WTC11 (cell line): ENCODE data around the gene SPATA22. TPM values are rescaled to one million over a fixed set of nuclear protein-coding genes. Genes with fewer than 3 reads are reported as not detected.

Source experiments
- ATAC-seq: fragments of 200-7000 bp; cut with Tn5 transposase; 2 replicates; pipeline ENCODE4 v1.10.0; 2021; ENCODE audit warnings: mild to moderate bottlenecking, moderate library complexity
- CTCF ChIA-PET: fragments of 300-600 bp; sonication (Branson Sonifier 250); formaldehyde crosslinking; loops from one replicate; lab custom pipeline; 2021; ENCODE audit warnings: antibody characterized with exemption; lab: Charles Lee
- POLR2A ChIA-PET: fragments of 350-600 bp; sonication (Branson Sonifier 250); formaldehyde crosslinking; loops from one replicate; lab custom pipeline; 2021; ENCODE audit warnings: antibody characterized with exemption; lab: Charles Lee
- DNase-seq: peaks from one replicate; pipeline ENCODE4 v3.0.0; 2021; ENCODE audit warnings: low spot score
- H3K27ac Mint-ChIP-seq: 2 replicates; pipeline ENCODE4 v1.8.0; 2021; ENCODE audit warnings: mixed read lengths
- H3K27me3 Mint-ChIP-seq: 2 replicates; pipeline ENCODE4 v1.8.0; 2021; ENCODE audit warnings: low read depth, mild to moderate bottlenecking, moderate library complexity, mixed read lengths
- H3K36me3 Mint-ChIP-seq: 2 replicates; pipeline ENCODE4 v1.8.0; 2021; ENCODE audit warnings: mixed read lengths
- H3K4me1 Mint-ChIP-seq: 2 replicates; pipeline ENCODE4 v1.8.0; 2022; ENCODE audit warnings: mixed read lengths
- H3K4me3 Mint-ChIP-seq: 2 replicates; pipeline ENCODE4 v1.8.0; 2021; ENCODE audit warnings: mild to moderate bottlenecking, moderate library complexity, mixed read lengths
- H3K9me3 Mint-ChIP-seq: 2 replicates; pipeline ENCODE4 v1.8.0; 2021; ENCODE audit warnings: mixed read lengths
- ATF3 ChIP-seq: sonication (generic); formaldehyde crosslinking; conservative IDR thresholded peaks from 2 replicates; pipeline ENCODE4 v1.8.1; 2022; ENCODE audit warnings: mild to moderate bottlenecking, missing genetic modification reagents
- CBFB ChIP-seq: sonication (generic); formaldehyde crosslinking; IDR thresholded peaks from 2 replicates; pipeline ENCODE4 v1.8.1; 2022; ENCODE audit warnings: mild to moderate bottlenecking, low read depth, missing genetic modification reagents
- CREM ChIP-seq: sonication (generic); formaldehyde crosslinking; IDR thresholded peaks from 2 replicates; pipeline ENCODE4 v1.8.1; 2022; ENCODE audit warnings: mild to moderate bottlenecking, missing genetic modification reagents, moderate library complexity
- EMX1 ChIP-seq: fragments of 250-450 bp; sonication (Bioruptor Pico); IDR thresholded peaks from 2 replicates; pipeline ENCODE4 v1.8.0; 2021; ENCODE audit warnings: mild to moderate bottlenecking
- ERG ChIP-seq: fragments of 250-450 bp; sonication (Bioruptor Pico); IDR thresholded peaks from 2 replicates; pipeline ENCODE4 v1.8.0; 2021; ENCODE audit warnings: mild to moderate bottlenecking
- ESRRA ChIP-seq: sonication (generic); formaldehyde crosslinking; IDR thresholded peaks from 2 replicates; pipeline ENCODE4 v1.8.1; 2022; ENCODE audit warnings: mild to moderate bottlenecking, missing genetic modification reagents, borderline replicate concordance
- GABPB1 ChIP-seq: sonication (generic); formaldehyde crosslinking; IDR thresholded peaks from 2 replicates; pipeline ENCODE4 v1.8.1; 2023; ENCODE audit warnings: mild to moderate bottlenecking, missing genetic modification reagents
- GRHL2 ChIP-seq: fragments of 250-450 bp; sonication (Bioruptor Pico); IDR thresholded peaks from 2 replicates; pipeline ENCODE4 v1.8.0; 2022; ENCODE audit warnings: mild to moderate bottlenecking, moderate library complexity; ENCODE audit not compliant: insufficient replicate concordance, severe bottlenecking
- HMGA2 ChIP-seq: fragments of 250-450 bp; sonication (Bioruptor Pico); IDR thresholded peaks from 2 replicates; pipeline ENCODE4 v1.4.0; 2021; ENCODE audit warnings: mild to moderate bottlenecking, moderate library complexity
- IRF2 ChIP-seq: sonication (generic); formaldehyde crosslinking; IDR thresholded peaks from 2 replicates; pipeline ENCODE4 v1.8.0; 2022; ENCODE audit warnings: low read depth, missing genetic modification reagents, borderline replicate concordance
- NFATC4 ChIP-seq: fragments of 250-450 bp; sonication (Bioruptor Pico); IDR thresholded peaks from 2 replicates; pipeline ENCODE4 v1.9.0; 2021; ENCODE audit warnings: mild to moderate bottlenecking
- NFYB ChIP-seq: sonication (generic); formaldehyde crosslinking; conservative IDR thresholded peaks from 2 replicates; pipeline ENCODE4 v1.8.0; 2022; ENCODE audit warnings: low read depth, missing genetic modification reagents
- NR3C1 ChIP-seq: sonication (generic); formaldehyde crosslinking; conservative IDR thresholded peaks from 2 replicates; pipeline ENCODE4 v1.8.1; 2023; ENCODE audit warnings: low read depth, mild to moderate bottlenecking, missing genetic modification reagents
- PRDM15 ChIP-seq: sonication (generic); formaldehyde crosslinking; IDR thresholded peaks from 2 replicates; pipeline ENCODE4 v1.8.0; 2022; ENCODE audit warnings: missing genetic modification reagents
- PRRX2 ChIP-seq: fragments of 250-450 bp; sonication (Bioruptor Pico); IDR thresholded peaks from 2 replicates; pipeline ENCODE4 v1.8.0; 2021; ENCODE audit warnings: mild to moderate bottlenecking
- SOX15 ChIP-seq: fragments of 250-450 bp; sonication (Bioruptor Pico); IDR thresholded peaks from 2 replicates; pipeline ENCODE4 v1.9.0; 2021; ENCODE audit warnings: mild to moderate bottlenecking
- SP1 ChIP-seq: sonication (generic); formaldehyde crosslinking; conservative IDR thresholded peaks from 2 replicates; pipeline ENCODE4 v1.8.1; 2022; ENCODE audit warnings: missing genetic modification reagents
- TEAD1 ChIP-seq: sonication (generic); formaldehyde crosslinking; IDR thresholded peaks from 2 replicates; pipeline ENCODE4 v1.8.0; 2022; ENCODE audit warnings: mild to moderate bottlenecking, missing genetic modification reagents
- ZBTB21 ChIP-seq: sonication (generic); formaldehyde crosslinking; IDR thresholded peaks from 2 replicates; pipeline ENCODE4 v1.8.1; 2023; ENCODE audit warnings: mild to moderate bottlenecking, missing genetic modification reagents, borderline replicate concordance
- ZNF263 ChIP-seq: sonication (generic); formaldehyde crosslinking; IDR thresholded peaks from 2 replicates; pipeline ENCODE4 v1.8.1; 2022; ENCODE audit warnings: low read depth, mild to moderate bottlenecking, moderate library complexity, missing genetic modification reagents
- ZNF512 ChIP-seq: sonication (generic); formaldehyde crosslinking; IDR thresholded peaks from 2 replicates; pipeline ENCODE4 v1.8.1; 2022; ENCODE audit warnings: missing genetic modification reagents, borderline replicate concordance
- total RNA-seq: library from RNA; stranded (reverse); gene quantifications from 3 replicates; pipeline ENCODE4 v1.2.3, GENCODE V29; 2021
- TF ChIP-seq, protein P1 (sequence below): sonication (generic); formaldehyde crosslinking; IDR thresholded peaks from 2 replicates; pipeline ENCODE4 v1.8.1; 2023; ENCODE audit warnings: mild to moderate bottlenecking, missing genetic modification reagents

Gene SPATA22
- total RNA-seq, 1 experiment from 2014 or later, result not detected

DNA sequence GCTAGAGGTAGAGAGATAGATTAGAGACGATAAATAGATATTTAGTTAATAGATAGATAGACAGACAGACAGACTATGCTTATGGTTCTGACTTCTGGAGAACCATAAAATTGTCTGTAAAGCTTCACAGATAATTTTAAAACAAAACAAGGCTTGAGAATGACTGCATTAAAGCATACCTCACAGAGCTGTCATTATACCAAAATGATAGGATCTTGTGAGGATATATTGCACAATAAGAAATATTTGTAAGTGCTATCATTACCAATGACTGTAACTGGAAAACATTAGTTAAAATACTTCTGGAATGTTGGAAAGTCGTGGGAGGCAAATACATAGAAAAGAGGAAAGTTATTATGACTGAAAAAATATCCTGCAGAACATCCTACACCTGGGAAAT lies 69.8 kb downstream of the SPATA22 start:
- POLR2A ChIA-PET, result no interaction called here
- DNase-seq (no peak), ATAC-seq (no peak)
- H3K4me3 Mint-ChIP-seq, result no peak overlapping the region
- H3K9me3 Mint-ChIP-seq, result peaks cover 24% of the 10 kb centered on the region
- H3K27me3 Mint-ChIP-seq, result peaks cover 14% of the 10 kb centered on the region
- no peak overlapping the region for H3K27ac Mint-ChIP-seq
- no peak for TF ChIP-seq ESRRA (CRISPR knock-in tag)
- TF ChIP-seq GRHL2 (CRISPR knock-in tag), result no peak
- TF ChIP-seq HMGA2 (CRISPR knock-in tag), result no peak
- no peak for TF ChIP-seq IRF2 (CRISPR knock-in tag)
- no peak for TF ChIP-seq ZNF263 (CRISPR knock-in tag)
- no peak for TF ChIP-seq ATF3 (CRISPR knock-in tag)
- TF ChIP-seq GABPB1 (CRISPR knock-in tag), result no peak
- no peak for TF ChIP-seq PRDM15 (CRISPR knock-in tag)
- no peak for TF ChIP-seq ZNF512 (CRISPR knock-in tag)
- TF ChIP-seq TEAD1 (CRISPR knock-in tag), result no peak
- TF ChIP-seq SP1 (CRISPR knock-in tag), result no peak
- no peaks in the 10 kb centered on the region for H3K4me1 Mint-ChIP-seq
- CTCF ChIA-PET, result no interaction called here
- no peaks in the 10 kb centered on the region; the same call in 1 of the 2 replicates for H3K36me3 Mint-ChIP-seq

DNA sequence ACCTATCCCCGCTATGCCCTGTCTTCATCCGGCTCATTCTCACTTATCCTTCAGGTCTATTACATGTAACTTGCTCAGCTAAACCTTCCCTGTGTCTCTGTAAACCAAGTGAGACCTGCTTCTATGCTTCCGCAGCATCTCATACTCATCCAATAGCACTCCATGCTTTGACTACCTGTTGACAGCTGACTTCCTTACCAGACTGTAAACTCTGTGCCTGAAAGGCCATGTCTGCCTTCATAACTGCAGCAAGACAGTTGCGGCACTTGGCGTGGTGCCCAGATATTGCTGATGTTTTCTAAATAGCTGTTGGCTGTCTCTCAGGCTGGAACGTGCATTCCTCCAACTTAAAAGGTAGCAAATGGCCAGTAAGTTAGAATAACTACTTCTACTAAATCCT lies 71.6 kb downstream of the SPATA22 start:
- H3K36me3 Mint-ChIP-seq, result no peaks in the 10 kb centered on the region
- peaks cover 11% of the 10 kb centered on the region for H3K27me3 Mint-ChIP-seq
- H3K4me3 Mint-ChIP-seq, result no peak overlapping the region
- no peaks in the 10 kb centered on the region for H3K4me1 Mint-ChIP-seq
- CTCF ChIA-PET, result no interaction called here
- no peak overlapping the region for H3K27ac Mint-ChIP-seq
- ATAC-seq (no peak), DNase-seq (no peak)
- POLR2A ChIA-PET, result no interaction called here
- peaks cover 17% of the 10 kb centered on the region for H3K9me3 Mint-ChIP-seq
- TF ChIP-seq NFATC4 (CRISPR knock-in tag), result no peak
- TF ChIP-seq PRDM15 (CRISPR knock-in tag), result no peak
- TF ChIP-seq, protein P1, sequence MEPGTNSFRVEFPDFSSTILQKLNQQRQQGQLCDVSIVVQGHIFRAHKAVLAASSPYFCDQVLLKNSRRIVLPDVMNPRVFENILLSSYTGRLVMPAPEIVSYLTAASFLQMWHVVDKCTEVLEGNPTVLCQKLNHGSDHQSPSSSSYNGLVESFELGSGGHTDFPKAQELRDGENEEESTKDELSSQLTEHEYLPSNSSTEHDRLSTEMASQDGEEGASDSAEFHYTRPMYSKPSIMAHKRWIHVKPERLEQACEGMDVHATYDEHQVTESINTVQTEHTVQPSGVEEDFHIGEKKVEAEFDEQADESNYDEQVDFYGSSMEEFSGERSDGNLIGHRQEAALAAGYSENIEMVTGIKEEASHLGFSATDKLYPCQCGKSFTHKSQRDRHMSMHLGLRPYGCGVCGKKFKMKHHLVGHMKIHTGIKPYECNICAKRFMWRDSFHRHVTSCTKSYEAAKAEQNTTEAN (CRISPR knock-in tag), result no peak
- TF ChIP-seq PRRX2 (CRISPR knock-in tag), result no peak
- TF ChIP-seq EMX1 (CRISPR knock-in tag), result no peak
- TF ChIP-seq ZBTB21 (CRISPR knock-in tag), result no peak
- TF ChIP-seq SOX15 (CRISPR knock-in tag), result no peak
- no peak for TF ChIP-seq NR3C1
- no peak for TF ChIP-seq HMGA2 (CRISPR knock-in tag)
- no peak for TF ChIP-seq NFYB (CRISPR knock-in tag)
- no peak for TF ChIP-seq ERG (CRISPR knock-in tag)
- TF ChIP-seq CREM, result no peak
- TF ChIP-seq ZNF512 (CRISPR knock-in tag), result no peak
- TF ChIP-seq CBFB (CRISPR knock-in tag), result no peak
